H9 (cell line): ENCODE data around the gene CDKN2B. TPM values are rescaled to one million over a fixed set of nuclear protein-coding genes. Genes with fewer than 3 reads are reported as not detected.
A peak's percentile ranks its signal among the peaks of the same experiment; 100 is the strongest.

Source experiments
- DNase-seq: peaks from one replicate; pipeline ENCODE4 v3.0.0-alpha.2; 2017
- H2AFZ ChIP-seq: one replicate; pipeline ENCODE4 v1.6.1; 2013; ENCODE audit warnings: mild to moderate bottlenecking, low read length, control low read depth, moderate library complexity
- H2AK5ac ChIP-seq: 2 replicates; pipeline ENCODE4 v1.6.1; 2013; ENCODE audit warnings: low read length, control low read depth, mixed read lengths; ENCODE audit not compliant: insufficient read length
- H2BK120ac ChIP-seq: one replicate; pipeline ENCODE4 v1.6.1; 2013; ENCODE audit warnings: low read depth, mild to moderate bottlenecking, low read length, control low read depth, inconsistent platforms; ENCODE audit not compliant: poor library complexity, severe bottlenecking
- H2BK12ac ChIP-seq: 2 replicates; pipeline ENCODE4 v1.6.1; 2013; ENCODE audit warnings: low read length, control low read depth, mixed read lengths, low read depth; ENCODE audit not compliant: insufficient read length
- H2BK15ac ChIP-seq: 2 replicates; pipeline ENCODE4 v1.6.1; 2013; ENCODE audit warnings: low read depth, low read length, control low read depth
- H2BK20ac ChIP-seq: one replicate; pipeline ENCODE4 v1.6.1; 2013; ENCODE audit warnings: low read depth, mild to moderate bottlenecking, low read length, control low read depth, inconsistent platforms; ENCODE audit not compliant: poor library complexity, severe bottlenecking
- H2BK5ac ChIP-seq: 2 replicates; pipeline ENCODE4 v1.6.1; 2013; ENCODE audit warnings: low read length, control low read depth, mixed read lengths; ENCODE audit not compliant: insufficient read length
- H3K14ac ChIP-seq: 2 replicates; pipeline ENCODE4 v1.6.1; 2013; ENCODE audit warnings: low read length, control low read depth; ENCODE audit not compliant: insufficient read depth
- H3K18ac ChIP-seq: 2 replicates; pipeline ENCODE4 v1.6.1; 2013; ENCODE audit warnings: low read depth, mild to moderate bottlenecking, mixed read lengths, low read length, control low read depth; ENCODE audit not compliant: insufficient read length
- H3K23ac ChIP-seq: 2 replicates; pipeline ENCODE4 v1.6.1; 2013; ENCODE audit warnings: low read length, control low read depth, mixed read lengths, low read depth; ENCODE audit not compliant: insufficient read length
- H3K23me2 ChIP-seq: 2 replicates; pipeline ENCODE4 v1.6.1; 2013; ENCODE audit warnings: low read depth, mild to moderate bottlenecking, mixed read lengths, low read length, control low read depth; ENCODE audit not compliant: insufficient read length, poor library complexity, severe bottlenecking
- H3K27ac ChIP-seq: 2 replicates; pipeline ENCODE4 v1.5.1; 2013; ENCODE audit warnings: low read length, control low read depth, mixed read lengths, low read depth; ENCODE audit not compliant: insufficient read length
- H3K27me3 ChIP-seq: 2 replicates; pipeline ENCODE4 v1.6.1; 2013; ENCODE audit warnings: low read length, control low read depth, inconsistent platforms; ENCODE audit not compliant: insufficient read depth
- H3K4ac ChIP-seq: 2 replicates; pipeline ENCODE4 v1.6.1; 2013; ENCODE audit warnings: low read depth, mild to moderate bottlenecking, control low read depth, inconsistent platforms, low read length, moderate library complexity
- H3K4me1 ChIP-seq: 2 replicates; pipeline ENCODE4 v1.6.1; 2013; ENCODE audit warnings: low read length, control low read depth, inconsistent platforms; ENCODE audit not compliant: insufficient read depth
- H3K4me2 ChIP-seq: 2 replicates; pipeline ENCODE4 v1.6.1; 2013; ENCODE audit warnings: low read length, control low read depth, mixed read lengths; ENCODE audit not compliant: insufficient read length, insufficient read depth
- H3K56ac ChIP-seq: 2 replicates; pipeline ENCODE4 v1.6.1; 2013; ENCODE audit warnings: low read depth, mild to moderate bottlenecking, mixed read lengths, low read length, control low read depth; ENCODE audit not compliant: insufficient read length
- H3K79me1 ChIP-seq: 2 replicates; pipeline ENCODE4 v1.6.1; 2013; ENCODE audit warnings: low read depth, mild to moderate bottlenecking, moderate library complexity, low read length, control low read depth, inconsistent platforms; ENCODE audit not compliant: insufficient read depth, poor library complexity, severe bottlenecking
- H3K79me2 ChIP-seq: 2 replicates; pipeline ENCODE4 v1.6.1; 2013; ENCODE audit warnings: low read length, control low read depth, inconsistent platforms; ENCODE audit not compliant: insufficient read depth
- H3K9ac ChIP-seq: 2 replicates; pipeline ENCODE4 v1.6.1; 2013; ENCODE audit warnings: low read length, control low read depth, mixed read lengths; ENCODE audit not compliant: insufficient read length; ENCODE audit errors: extremely low read depth
- H3K9me3 ChIP-seq: one replicate; pipeline ENCODE4 v1.6.1; 2013; ENCODE audit warnings: low read depth, low read length, inconsistent platforms; ENCODE audit not compliant: control insufficient read depth
- H3T11ph ChIP-seq: one replicate; pipeline ENCODE4 v1.6.1; 2013; ENCODE audit warnings: mild to moderate bottlenecking, low read length, control low read depth, inconsistent platforms
- H4K20me1 ChIP-seq: one replicate; pipeline ENCODE4 v1.6.1; 2013; ENCODE audit not compliant: control insufficient read depth, insufficient read length, insufficient read depth
- H4K5ac ChIP-seq: 2 replicates; pipeline ENCODE4 v1.6.1; 2013; ENCODE audit warnings: low read depth, mild to moderate bottlenecking, mixed read lengths, low read length, control low read depth; ENCODE audit not compliant: insufficient read length
- H4K8ac ChIP-seq: replicated peaks from 2 replicates; pipeline ENCODE4 v1.6.1; 2013; ENCODE audit warnings: low read length, control low read depth, mixed read lengths, low read depth; ENCODE audit not compliant: insufficient read length
- H4K91ac ChIP-seq: 2 replicates; pipeline ENCODE4 v1.6.1; 2013; ENCODE audit warnings: low read depth, mild to moderate bottlenecking, moderate library complexity, mixed read lengths, low read length, control low read depth; ENCODE audit not compliant: insufficient read length
- H3K27ac Mint-ChIP-seq, 3 experiments: 2 replicates in 2 of 3; 3 replicates in 1 of 3; pipeline ENCODE4 v1.8.0; 2020 to 2021; ENCODE audit warnings: mixed read lengths in 3 of 3, mild to moderate bottlenecking in 1 of 3, moderate library complexity in 1 of 3
- H3K27me3 Mint-ChIP-seq: 2 replicates; pipeline ENCODE4 v1.8.0; 2021; ENCODE audit warnings: low read depth, mild to moderate bottlenecking, moderate library complexity, mixed read lengths
- H3K36me3 Mint-ChIP-seq, 3 experiments: 2 replicates in 2 of 3; 3 replicates in 1 of 3; pipeline ENCODE4 v1.8.0; 2020 to 2021; ENCODE audit warnings: low read depth in 3 of 3, mixed read lengths in 3 of 3; ENCODE audit not compliant: insufficient read depth in 1 of 3
- H3K4me1 Mint-ChIP-seq, 2 experiments: 2 replicates each; pipeline ENCODE4 v1.8.0; 2020; ENCODE audit warnings: mixed read lengths in 2 of 2
- H3K4me3 Mint-ChIP-seq, 2 experiments: 2 replicates in 1 of 2; 3 replicates in 1 of 2; pipeline ENCODE4 v1.8.0; 2020 to 2021; ENCODE audit warnings: mild to moderate bottlenecking in 2 of 2, mixed read lengths in 2 of 2, moderate library complexity in 1 of 2
- H3K9me3 Mint-ChIP-seq, 2 experiments: 2 replicates in 1 of 2; 3 replicates in 1 of 2; pipeline ENCODE4 v1.8.0; 2020; ENCODE audit warnings: mild to moderate bottlenecking in 2 of 2, mixed read lengths in 2 of 2, moderate library complexity in 1 of 2
- CTCF ChIP-seq: fragments of 200-600 bp; sonication (generic); conservative IDR thresholded peaks from 3 replicates; pipeline ENCODE4 v1.8.0; 2021; ENCODE audit warnings: antibody characterized with exemption, mild to moderate bottlenecking
- WGBS: extraction: QIAGEN DNeasy Blood & Tissue Kit; methylation state at CpG from one replicate; pipeline ENCODE4 v1.1.7; 2013; ENCODE audit warnings: missing lambda C conversion rate, low lambda C conversion rate, mixed read lengths; ENCODE audit not compliant: insufficient read length; ENCODE audit errors: extremely low coverage; 5-methylcytosine and 5-hydroxymethylcytosine counted together
- total RNA-seq: library from RNA; stranded (reverse); gene quantifications from 2 replicates; pipeline ENCODE4 v1.2.1, GENCODE V29; 2021

CDKN2B gene
- total RNA-seq, 1 experiment from 2014 or later: 0.13 TPM

- Histone ChIP-seq H3K4me1 (no peaks in the 10 kb centered on the region), H2BK5ac (no peak overlapping the region), H3K4me2 (peak overlapping the region; percentile 69), H2BK15ac (no peak overlapping the region), H4K20me1 (no peaks in the 10 kb centered on the region), H3K79me2 (no peaks in the 10 kb centered on the region), H2BK120ac (no peak overlapping the region), H3K27me3 (peaks cover 75% of the 10 kb centered on the region), H3K14ac (no peak overlapping the region), H3T11ph (no peak overlapping the region), H3K23ac (no peak overlapping the region), H4K8ac (no peak overlapping the region), H3K9ac (no peak overlapping the region), H3K79me1 (no peaks in the 10 kb centered on the region), H3K18ac (no peak overlapping the region), H4K5ac (no peak overlapping the region), H2AK5ac (no peak overlapping the region), H2AFZ (no peak overlapping the region), H2BK20ac (no peak overlapping the region), H2BK12ac (no peak overlapping the region), H3K23me2 (peaks cover 6% of the 10 kb centered on the region), H3K27ac (no peak overlapping the region), H3K4ac (no peak overlapping the region), H3K9me3 (no peaks in the 10 kb centered on the region), H3K56ac (no peak overlapping the region), H4K91ac (no peak overlapping the region)
- Mint-ChIP-seq H3K4me3 (peak overlapping the region; percentile 63 to 86), H3K27ac (peak overlapping the region in 1 of 3 experiments; percentile 0; a peak in 1 of 7 replicates), H3K27me3 (peaks cover 99% of the 10 kb centered on the region), H3K36me3 (peaks cover 0 to 3% (median 0%) of the 10 kb centered on the region in 3 experiments; a peak in 2 of 7 replicates), H3K9me3 (peaks cover 3 to 15% of the 10 kb centered on the region in 2 experiments), H3K4me1 (peaks cover 24 to 28% of the 10 kb centered on the region in 2 experiments)
- DNase-seq: no peak
- no peak for TF ChIP-seq CTCF
- no CpG with 5 or more reads among the region's 21 CpGs for WGBS
Measured at GRCh38 chr9:21974343-21974721, 34.8 kb downstream of the CDKN2B start.
